NCI-H2196 treated with DMSO at 0.1 percent for 48 hours (cell line): ENCODE results near the gene TPST1.
A peak's percentile ranks its signal among the peaks of the same experiment; 100 is the strongest.
"Not testable (repeated sequence)": the region's sequence is repeated elsewhere in the genome, so short reads cannot be mapped to it uniquely, and the experiment has no call there.

Source experiments
- DNase-seq: peaks from one replicate; lab custom pipeline; 2025; ENCODE audit not compliant: unreplicated experiment; lab: John Stamatoyannopoulos, UW

TPST1 gene

GRCh38 chr7:66324985-66325384, 119.9 kb downstream of the TPST1 start:
- not testable (repeated sequence) for DNase-seq

- no peak for DNase-seq
Measured at GRCh38 chr7:66326501-66327215, 121.5 kb downstream of the TPST1 start.

- DNase-seq: peak; percentile 36
Measured at GRCh38 chr7:66330961-66331360, 125.8 kb downstream of the TPST1 start.

GRCh38 chr7:66331883-66332282, 126.7 kb downstream of the TPST1 start:
- no peak for DNase-seq

- no peak for DNase-seq
Measured at GRCh38 chr7:66333443-66333842, 128.3 kb downstream of the TPST1 start.

- DNase-seq: no peak
Measured at GRCh38 chr7:66335318-66335717, 130.2 kb downstream of the TPST1 start.

- no peak for DNase-seq
Measured at GRCh38 chr7:66336760-66337159, 131.6 kb downstream of the TPST1 start.

GRCh38 chr7:66339141-66339540, 134.0 kb downstream of the TPST1 start:
- DNase-seq: no peak

GRCh38 chr7:66344166-66344565, 139.0 kb downstream of the TPST1 start:
- DNase-seq: no peak

- DNase-seq: no peak
Measured at GRCh38 chr7:66348531-66348930, 143.4 kb downstream of the TPST1 start.

- DNase-seq: no peak
Measured at GRCh38 chr7:66348959-66349358, 143.8 kb downstream of the TPST1 start.

GRCh38 chr7:66352071-66352470, 146.9 kb downstream of the TPST1 start:
- DNase-seq: no peak

GRCh38 chr7:66353547-66353946, 148.4 kb downstream of the TPST1 start:
- DNase-seq: no peak

- DNase-seq: no peak
Measured at GRCh38 chr7:66355756-66356155, 150.6 kb downstream of the TPST1 start.

- DNase-seq: no peak
Measured at GRCh38 chr7:66356277-66356721, 151.2 kb downstream of the TPST1 start.

GRCh38 chr7:66357087-66357486, 152.0 kb downstream of the TPST1 start:
- no peak for DNase-seq

GRCh38 chr7:66359656-66360211, 154.6 kb downstream of the TPST1 start:
- no peak for DNase-seq

GRCh38 chr7:66362136-66362535, 157.0 kb downstream of the TPST1 start:
- no peak for DNase-seq

GRCh38 chr7:66363635-66364034, 158.5 kb downstream of the TPST1 start:
- DNase-seq: no peak

GRCh38 chr7:66365031-66365430, 159.9 kb downstream of the TPST1 start:
- not testable (repeated sequence) for DNase-seq

GRCh38 chr7:66371096-66371824, 166.1 kb downstream of the TPST1 start:
- no peak for DNase-seq
